Astrocyte of the cerebellum (primary cell): ENCODE data around the gene IL17RB.

ENCODE experiments used
- DNase-seq: peaks from one replicate; pipeline ENCODE4 v3.0.0-alpha.2; 2011; ENCODE audit warnings: low read depth
- H3K4me3 ChIP-seq: 2 replicates; pipeline ENCODE4 v1.5.1; 2011; ENCODE audit warnings: mild to moderate bottlenecking, low read depth, low read length, moderate library complexity
- in situ Hi-C: cut with HindIII; loops from 2 replicates; pipeline ENCODE4 v1.10.0; 2017; ENCODE audit warnings: low sequenced_read_pairs
- TF ChIP-seq, protein P1 (sequence below): IDR thresholded peaks from 2 replicates; pipeline ENCODE4 v1.5.1; 2012; ENCODE audit warnings: low read length, low read depth, moderate library complexity, mild to moderate bottlenecking; ENCODE audit errors: missing control alignments

Gene IL17RB

DNA sequence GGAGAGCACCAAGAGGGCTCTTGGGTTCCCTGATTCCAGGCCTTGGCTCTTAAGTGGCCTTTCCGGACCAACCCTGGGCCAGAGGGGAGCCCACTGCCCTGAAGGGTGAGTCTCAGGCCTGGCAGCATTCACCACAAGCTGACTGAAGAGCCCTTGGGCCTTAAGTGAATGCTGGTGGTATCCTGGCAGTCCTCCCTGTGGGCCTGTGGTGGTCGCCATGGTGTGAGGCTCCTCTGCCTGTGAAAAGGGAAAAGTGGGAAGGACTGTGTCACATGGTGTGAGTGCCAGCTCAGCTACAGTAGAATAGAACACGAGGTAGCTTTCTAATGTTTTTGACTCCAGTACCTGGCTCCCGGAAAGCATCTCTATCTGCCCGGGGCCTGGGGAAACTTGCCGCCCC lies 15.4 kb upstream of the IL17RB start:
- H3K4me3 ChIP-seq = no peak overlapping the region
- DNase-seq = no peak
- TF ChIP-seq, protein P1, sequence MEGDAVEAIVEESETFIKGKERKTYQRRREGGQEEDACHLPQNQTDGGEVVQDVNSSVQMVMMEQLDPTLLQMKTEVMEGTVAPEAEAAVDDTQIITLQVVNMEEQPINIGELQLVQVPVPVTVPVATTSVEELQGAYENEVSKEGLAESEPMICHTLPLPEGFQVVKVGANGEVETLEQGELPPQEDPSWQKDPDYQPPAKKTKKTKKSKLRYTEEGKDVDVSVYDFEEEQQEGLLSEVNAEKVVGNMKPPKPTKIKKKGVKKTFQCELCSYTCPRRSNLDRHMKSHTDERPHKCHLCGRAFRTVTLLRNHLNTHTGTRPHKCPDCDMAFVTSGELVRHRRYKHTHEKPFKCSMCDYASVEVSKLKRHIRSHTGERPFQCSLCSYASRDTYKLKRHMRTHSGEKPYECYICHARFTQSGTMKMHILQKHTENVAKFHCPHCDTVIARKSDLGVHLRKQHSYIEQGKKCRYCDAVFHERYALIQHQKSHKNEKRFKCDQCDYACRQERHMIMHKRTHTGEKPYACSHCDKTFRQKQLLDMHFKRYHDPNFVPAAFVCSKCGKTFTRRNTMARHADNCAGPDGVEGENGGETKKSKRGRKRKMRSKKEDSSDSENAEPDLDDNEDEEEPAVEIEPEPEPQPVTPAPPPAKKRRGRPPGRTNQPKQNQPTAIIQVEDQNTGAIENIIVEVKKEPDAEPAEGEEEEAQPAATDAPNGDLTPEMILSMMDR = no peak
- in situ Hi-C loops = no loop called here

DNA sequence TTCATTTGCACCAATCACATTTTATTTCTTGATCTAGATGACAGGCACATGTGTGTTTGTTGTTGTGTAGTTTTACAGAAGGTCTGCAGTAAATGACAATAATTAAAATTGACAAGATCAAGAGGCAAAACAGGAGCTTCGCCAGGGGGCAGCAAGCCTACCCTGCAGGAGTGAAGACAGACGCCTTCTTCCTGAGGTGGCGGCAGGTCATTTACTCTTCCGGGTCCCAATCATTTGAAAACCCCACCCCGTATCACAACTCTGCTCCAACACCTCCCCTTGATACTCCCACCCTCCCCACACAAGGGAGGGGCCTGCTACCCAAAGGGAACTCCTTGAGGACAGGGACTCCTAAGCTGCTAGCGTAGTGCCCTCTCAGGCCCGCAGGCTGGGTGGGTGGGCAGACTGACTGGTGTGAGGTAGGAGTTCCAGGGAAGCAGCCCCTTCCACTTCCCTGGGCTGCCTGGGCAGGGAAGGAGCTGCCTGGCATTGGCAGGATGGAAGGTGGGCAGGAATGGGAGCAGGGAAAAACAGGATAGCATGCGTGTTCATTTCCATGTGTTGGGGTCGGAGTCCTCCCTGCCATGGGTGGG lies 13.2 kb upstream of the IL17RB start:
- TF ChIP-seq, protein P1 = no peak
- in situ Hi-C loops = no loop called here
- H3K4me3 ChIP-seq = no peak overlapping the region
- DNase-seq = no peak

DNA sequence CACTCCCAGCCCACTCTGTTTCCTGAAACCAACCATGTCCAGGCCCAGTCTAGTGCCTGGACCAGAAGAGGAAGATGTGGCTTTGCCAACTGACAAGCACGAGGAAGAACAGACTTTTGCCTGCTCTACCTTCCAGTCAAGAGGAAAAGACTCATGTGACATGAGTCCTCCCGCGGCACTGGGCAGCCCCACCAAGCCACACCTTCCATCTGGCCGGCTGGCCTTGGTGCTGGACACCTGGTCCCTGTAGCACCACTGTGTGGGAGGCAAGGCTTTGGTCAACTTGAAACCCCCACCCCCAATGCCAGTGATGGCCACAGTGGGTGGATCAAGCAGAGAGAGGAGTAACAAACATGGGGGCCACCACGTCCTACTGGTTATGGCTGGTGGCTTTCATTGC lies 12.7 kb upstream of the IL17RB start:
- no peak overlapping the region for H3K4me3 ChIP-seq
- in situ Hi-C loops = no loop called here
- no peak for DNase-seq
- TF ChIP-seq, protein P1 = no peak

DNA sequence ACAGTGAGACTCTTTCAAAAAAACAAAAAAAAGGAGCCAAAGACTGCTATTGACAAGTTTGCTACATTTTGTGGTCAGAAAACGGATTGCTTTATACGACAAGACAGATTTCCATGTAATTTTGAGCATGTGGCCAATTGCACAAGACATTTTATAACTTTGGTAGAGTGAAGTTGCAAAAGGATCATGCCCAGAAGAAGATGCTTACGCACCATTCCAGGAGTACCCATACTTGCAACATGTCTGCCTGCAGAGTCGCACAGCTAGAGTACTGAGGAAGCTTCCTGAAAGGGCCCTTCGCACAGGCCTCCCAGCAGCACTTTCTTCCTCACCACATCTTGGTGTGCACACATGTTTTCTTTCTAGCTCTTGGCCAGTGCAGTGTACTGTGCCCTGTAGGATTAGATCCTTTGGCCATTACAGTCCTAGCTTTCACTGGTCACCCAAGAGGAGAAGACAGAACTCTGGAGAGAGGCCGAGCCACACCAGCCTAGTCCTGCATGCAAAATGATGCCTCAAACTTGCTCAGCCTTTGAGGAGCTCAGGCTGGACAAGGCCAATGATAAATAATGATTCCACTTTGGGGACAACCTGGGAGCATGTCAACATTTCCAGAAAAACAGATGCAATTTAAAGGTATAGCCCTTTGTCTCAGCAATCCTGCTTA lies 11.8 kb upstream of the IL17RB start:
- no peak overlapping the region for H3K4me3 ChIP-seq
- in situ Hi-C loops = no loop called here
- no peak for DNase-seq
- TF ChIP-seq, protein P1 = no peak

DNA sequence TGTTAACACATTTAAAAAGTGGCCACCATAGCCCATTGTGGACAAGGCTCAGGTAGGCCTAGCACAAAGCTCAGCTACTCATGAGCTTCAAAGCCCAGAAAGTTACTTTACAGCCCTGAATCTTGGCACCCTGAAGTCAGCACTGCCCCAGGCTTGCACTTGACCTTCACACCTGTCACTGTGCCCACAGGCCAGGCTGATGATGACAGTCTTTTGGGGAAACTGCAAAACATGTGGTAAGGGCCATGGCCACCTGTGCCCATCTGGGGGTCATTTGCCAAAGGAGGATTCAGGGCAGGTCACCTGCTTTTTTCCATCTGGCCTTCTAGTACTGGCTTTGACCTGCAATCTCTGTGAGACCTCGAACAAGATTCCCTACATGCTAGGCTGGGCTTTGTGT lies 11.1 kb upstream of the IL17RB start:
- TF ChIP-seq, protein P1 = no peak
- no peak for DNase-seq
- in situ Hi-C loops = no loop called here
- H3K4me3 ChIP-seq = no peak overlapping the region

DNA sequence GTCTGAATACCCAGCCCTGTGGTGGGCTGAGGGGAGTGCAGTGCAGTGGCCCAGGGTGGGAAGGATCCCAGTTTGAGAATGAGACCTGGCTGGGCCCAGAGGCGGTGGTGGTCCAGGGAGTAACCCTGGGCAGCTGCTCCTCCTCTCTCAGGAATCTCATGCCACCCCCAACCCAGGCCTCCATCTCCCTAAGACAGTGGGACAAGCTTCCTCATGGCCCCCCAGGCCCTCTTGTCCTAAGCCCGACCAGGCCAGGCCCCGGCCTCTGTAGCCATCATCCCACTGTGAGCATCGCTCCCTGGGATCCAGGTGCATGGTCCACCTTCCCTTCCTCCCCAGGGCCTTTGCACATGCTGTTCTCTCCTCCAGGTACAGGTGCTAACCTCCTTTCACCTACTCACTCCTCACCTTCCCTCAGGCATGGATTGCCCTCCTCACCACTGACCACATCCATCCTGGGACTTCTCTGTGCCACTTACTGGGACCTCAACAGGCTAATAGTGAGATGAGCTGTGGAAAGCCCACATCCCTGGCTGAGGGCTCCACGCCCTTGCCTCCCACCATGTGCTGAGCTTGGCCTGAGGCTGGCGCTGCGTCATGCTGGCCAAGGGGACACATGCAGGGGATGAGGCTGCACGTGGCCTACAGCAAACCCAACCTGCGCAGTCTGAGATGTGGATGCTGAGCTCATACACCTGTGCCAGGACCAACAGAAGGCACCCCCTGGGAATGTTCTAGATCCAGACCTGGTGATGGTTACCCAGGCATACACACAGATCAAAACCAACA lies 10.1 kb upstream of the IL17RB start:
- TF ChIP-seq, protein P1 = no peak
- no peak for DNase-seq
- no peak overlapping the region for H3K4me3 ChIP-seq
- in situ Hi-C loops = no loop called here
